GM12892 (cell line): Measurements from ENCODE around the gene PRKACG.
A peak's percentile ranks its signal among the peaks of the same experiment; 100 is the strongest.

Experiments
- POLR2A ChIP-seq: IDR thresholded peaks from 2 replicates; pipeline ENCODE4 v1.6.1; 2011; ENCODE audit warnings: low read depth, low read length, control low read depth
- POLR2AphosphoS5 ChIP-seq: IDR thresholded peaks from 2 replicates; pipeline ENCODE4 v1.6.1; 2011; ENCODE audit warnings: low read depth, low read length, control low read depth
- TAF1 ChIP-seq: IDR thresholded peaks from 2 replicates; pipeline ENCODE4 v1.6.1; 2011; ENCODE audit warnings: low read depth, mild to moderate bottlenecking, control low read depth, low read length, borderline replicate concordance

GRCh38 chr9:69035438-69036308 lies 21.8 kb upstream of the PRKACG start, which contains the start of gene FXN:
- TF ChIP-seq POLR2A (peak; percentile 78; the same call in 1 of the 2 replicates), POLR2AphosphoS5 (no peak), TAF1 (no peak)
